Brain microvascular endothelial cell (primary cell): ENCODE data around the gene NAE1.

ENCODE experiments used
- DNase-seq: peaks from one replicate; pipeline ENCODE4 v3.0.0-alpha.2; 2020
- H3K27ac ChIP-seq: fragments of 250-450 bp; sonication (Bioruptor Pico); 2 replicates; pipeline ENCODE4 v1.5.1; 2020; ENCODE audit warnings: mild to moderate bottlenecking, moderate library complexity
- H3K27me3 ChIP-seq: fragments of 250-450 bp; sonication (Bioruptor Pico); replicated peaks from 2 replicates; pipeline ENCODE4 v1.5.1; 2020; ENCODE audit warnings: mild to moderate bottlenecking
- H3K36me3 ChIP-seq: fragments of 250-450 bp; sonication (Bioruptor Pico); replicated peaks from 2 replicates; pipeline ENCODE4 v1.5.1; 2020; ENCODE audit warnings: mild to moderate bottlenecking
- H3K4me3 ChIP-seq: 2 replicates; pipeline ENCODE4 v1.5.1; 2011; ENCODE audit warnings: low read depth, mild to moderate bottlenecking, control low read depth, low read length, moderate library complexity
- in situ Hi-C: cut with HindIII; loops from 2 replicates; pipeline ENCODE4 v1.10.0; 2017; ENCODE audit warnings: low sequenced_read_pairs, low pct_ligation_motif_present
- TF ChIP-seq, protein P1 (sequence below): IDR thresholded peaks from 2 replicates; pipeline ENCODE4 v1.5.1; 2011; ENCODE audit warnings: low read depth, mild to moderate bottlenecking, moderate library complexity, low read length, control low read depth, inconsistent platforms; ENCODE audit errors: missing control alignments

The NAE1 gene

DNA sequence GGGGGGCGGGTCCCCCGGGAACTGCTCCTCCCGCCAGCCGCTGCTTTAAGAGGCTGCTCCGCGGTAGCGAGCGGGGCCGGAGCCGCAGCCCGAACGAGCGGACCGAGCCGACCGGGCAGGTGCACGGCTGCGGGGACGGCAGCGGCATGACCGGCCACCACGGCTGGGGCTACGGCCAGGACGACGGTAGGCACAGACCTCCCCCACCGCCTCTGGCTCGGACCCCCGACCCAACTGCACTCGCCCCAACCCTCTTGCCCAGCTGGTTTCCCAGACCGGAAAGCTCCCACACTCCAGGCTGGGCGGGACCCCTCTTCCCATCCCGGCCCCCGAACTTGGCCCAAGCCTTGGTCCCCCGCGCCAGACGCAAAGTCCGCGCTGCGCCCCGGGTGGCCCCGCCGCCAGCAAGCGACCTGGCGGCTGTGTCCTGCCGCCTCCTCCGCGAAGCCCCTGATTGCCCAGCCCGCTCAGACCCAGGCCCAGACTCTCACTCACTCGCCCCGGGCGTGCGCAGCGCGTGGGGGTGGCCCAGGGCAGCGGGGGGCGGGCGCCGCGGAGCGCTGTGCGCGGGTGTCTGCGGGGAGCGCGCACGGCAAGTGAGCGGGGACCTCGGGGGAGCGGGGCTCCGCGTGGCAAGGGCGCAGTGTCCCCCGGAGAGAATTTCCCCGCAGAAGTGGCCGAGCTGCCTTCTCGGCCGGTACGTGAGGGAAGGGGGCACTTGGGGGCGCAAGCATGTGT is 13.7 kb upstream of the NAE1 start, which contains the start of gene CA7:
Gene CA7, plus strand, starts transcription at position 73 of the 738 bp plus-strand sequence. Its CDS starts 74 bp downstream, at position 147.
- no peak within 1 kb of the TSS for H3K27ac ChIP-seq
- no peak for DNase-seq
- in situ Hi-C loops: no loop called here
- no peaks in the 10 kb centered on the region for H3K36me3 ChIP-seq
- TF ChIP-seq, protein P1, sequence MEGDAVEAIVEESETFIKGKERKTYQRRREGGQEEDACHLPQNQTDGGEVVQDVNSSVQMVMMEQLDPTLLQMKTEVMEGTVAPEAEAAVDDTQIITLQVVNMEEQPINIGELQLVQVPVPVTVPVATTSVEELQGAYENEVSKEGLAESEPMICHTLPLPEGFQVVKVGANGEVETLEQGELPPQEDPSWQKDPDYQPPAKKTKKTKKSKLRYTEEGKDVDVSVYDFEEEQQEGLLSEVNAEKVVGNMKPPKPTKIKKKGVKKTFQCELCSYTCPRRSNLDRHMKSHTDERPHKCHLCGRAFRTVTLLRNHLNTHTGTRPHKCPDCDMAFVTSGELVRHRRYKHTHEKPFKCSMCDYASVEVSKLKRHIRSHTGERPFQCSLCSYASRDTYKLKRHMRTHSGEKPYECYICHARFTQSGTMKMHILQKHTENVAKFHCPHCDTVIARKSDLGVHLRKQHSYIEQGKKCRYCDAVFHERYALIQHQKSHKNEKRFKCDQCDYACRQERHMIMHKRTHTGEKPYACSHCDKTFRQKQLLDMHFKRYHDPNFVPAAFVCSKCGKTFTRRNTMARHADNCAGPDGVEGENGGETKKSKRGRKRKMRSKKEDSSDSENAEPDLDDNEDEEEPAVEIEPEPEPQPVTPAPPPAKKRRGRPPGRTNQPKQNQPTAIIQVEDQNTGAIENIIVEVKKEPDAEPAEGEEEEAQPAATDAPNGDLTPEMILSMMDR: no peak
- peak within 1 kb of the TSS; percentile 40 for H3K4me3 ChIP-seq
- peaks cover 34% of the 10 kb centered on the region for H3K27me3 ChIP-seq

GRCh38 chr16:66844009-66844341 is 13.2 kb upstream of the NAE1 start:
- Histone ChIP-seq H3K27ac (no peak overlapping the region), H3K4me3 (no peak overlapping the region), H3K36me3 (no peaks in the 10 kb centered on the region), H3K27me3 (peaks cover 34% of the 10 kb centered on the region)
- in situ Hi-C loops: no loop called here
- TF ChIP-seq, protein P1: no peak
- DNase-seq: no peak

DNA sequence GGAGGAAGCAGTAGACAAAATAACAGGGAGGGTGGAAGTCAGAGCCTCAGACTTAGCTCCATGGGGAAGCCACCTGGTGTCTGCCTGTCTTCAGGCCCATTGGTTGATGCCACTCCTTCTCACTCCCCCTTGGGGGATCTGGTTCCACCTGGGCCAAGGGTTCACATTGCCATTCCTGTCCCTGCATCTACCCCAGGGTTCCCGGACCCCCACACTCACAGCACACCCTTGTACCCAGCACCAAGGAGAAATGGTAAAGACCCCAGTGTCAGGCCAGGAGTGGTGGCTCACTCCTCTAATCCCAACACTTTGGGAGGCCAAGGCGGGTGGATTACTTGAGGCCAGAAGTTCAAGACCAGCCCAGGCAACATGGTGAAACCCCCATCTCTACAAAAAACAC is 12.4 kb upstream of the NAE1 start:
- no peaks in the 10 kb centered on the region for H3K36me3 ChIP-seq
- in situ Hi-C loops: no loop called here
- H3K27me3 ChIP-seq: peaks cover 32% of the 10 kb centered on the region
- DNase-seq: no peak
- H3K27ac ChIP-seq: no peak overlapping the region
- TF ChIP-seq, protein P1: no peak
- H3K4me3 ChIP-seq: no peak overlapping the region

DNA sequence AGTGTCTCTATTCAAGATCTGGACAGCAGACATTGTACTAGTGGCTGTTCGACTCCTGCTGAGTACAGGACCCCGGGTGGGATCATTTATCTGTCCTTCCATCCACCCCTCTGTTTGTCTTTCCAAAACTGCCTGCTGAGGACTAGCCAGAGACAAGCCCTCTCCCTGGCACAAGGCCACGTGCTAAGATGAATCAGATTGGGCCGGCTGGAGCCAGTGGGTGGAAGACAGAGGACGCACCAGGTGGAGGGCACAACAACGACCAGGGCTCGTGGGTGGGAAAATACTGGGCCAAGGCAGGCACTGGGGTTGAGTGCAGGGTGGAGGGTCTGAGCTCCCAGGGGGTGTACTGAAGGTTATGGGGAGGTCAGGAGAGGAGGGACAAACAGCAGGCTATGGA is 12.0 kb upstream of the NAE1 start:
- H3K4me3 ChIP-seq: no peak overlapping the region
- H3K27me3 ChIP-seq: peaks cover 32% of the 10 kb centered on the region
- TF ChIP-seq, protein P1: no peak
- in situ Hi-C loops: no loop called here
- DNase-seq: no peak
- H3K36me3 ChIP-seq: no peaks in the 10 kb centered on the region
- no peak overlapping the region for H3K27ac ChIP-seq

DNA sequence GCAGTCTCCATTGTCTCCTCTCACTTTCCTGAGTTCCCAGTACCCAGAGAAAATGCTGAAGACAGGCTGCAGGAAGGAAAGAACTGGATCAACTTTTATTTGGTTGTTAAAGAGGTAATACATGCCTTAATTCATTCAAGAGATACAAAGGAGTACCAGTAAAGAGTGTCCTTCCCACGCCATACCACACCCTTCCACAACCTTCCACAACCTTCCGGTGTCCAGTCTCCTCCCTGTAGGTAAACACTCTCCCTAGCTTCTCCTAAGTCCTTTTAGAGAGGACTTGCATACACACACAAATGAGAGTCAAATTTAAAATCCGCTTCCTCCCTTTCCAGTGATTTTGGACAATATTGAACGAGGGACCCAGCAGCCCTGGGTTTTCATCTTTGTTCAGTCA is 10.6 kb upstream of the NAE1 start:
- H3K27me3 ChIP-seq: peaks cover 22% of the 10 kb centered on the region
- no peak for DNase-seq
- no peak overlapping the region for H3K27ac ChIP-seq
- in situ Hi-C loops: no loop called here
- no peaks in the 10 kb centered on the region for H3K36me3 ChIP-seq
- TF ChIP-seq, protein P1: no peak
- no peak overlapping the region for H3K4me3 ChIP-seq

DNA sequence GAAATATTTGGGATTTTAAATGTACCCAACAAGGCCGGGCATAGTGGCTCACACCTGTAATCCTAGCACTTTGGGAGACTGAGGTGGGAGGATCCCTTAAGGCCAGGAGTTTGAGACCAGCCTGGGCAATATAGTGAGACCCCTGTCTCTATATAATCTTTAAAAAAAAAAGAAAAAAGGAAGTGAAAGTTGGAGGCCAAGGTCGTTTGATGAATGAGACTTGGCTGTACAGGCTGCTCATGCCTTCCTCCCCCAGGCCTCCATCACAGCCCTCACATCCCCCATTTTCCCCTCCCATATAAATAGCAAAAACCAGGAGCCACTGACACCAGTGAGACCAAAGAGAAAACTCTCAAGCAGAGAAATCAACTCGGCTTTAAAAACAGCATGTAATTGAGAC is 10.1 kb upstream of the NAE1 start:
- Histone ChIP-seq H3K4me3 (no peak overlapping the region), H3K27me3 (peaks cover 17% of the 10 kb centered on the region), H3K36me3 (no peaks in the 10 kb centered on the region), H3K27ac (no peak overlapping the region)
- DNase-seq: no peak
- in situ Hi-C loops: no loop called here
- TF ChIP-seq, protein P1: no peak
